ENCODE measurements around the gene CLASP2. TPM values are rescaled to one million over a fixed set of nuclear protein-coding genes. Genes with fewer than 3 reads are reported as not detected.
"Not testable (repeated sequence)": the region's sequence is repeated elsewhere in the genome, so short reads cannot be mapped to it uniquely, and the experiment has no call there.

CLASP2 gene
- total RNA-seq, 6 experiments from 2014 or later, result 32.8 to 37.6 (median 34.8) TPM

DNA sequence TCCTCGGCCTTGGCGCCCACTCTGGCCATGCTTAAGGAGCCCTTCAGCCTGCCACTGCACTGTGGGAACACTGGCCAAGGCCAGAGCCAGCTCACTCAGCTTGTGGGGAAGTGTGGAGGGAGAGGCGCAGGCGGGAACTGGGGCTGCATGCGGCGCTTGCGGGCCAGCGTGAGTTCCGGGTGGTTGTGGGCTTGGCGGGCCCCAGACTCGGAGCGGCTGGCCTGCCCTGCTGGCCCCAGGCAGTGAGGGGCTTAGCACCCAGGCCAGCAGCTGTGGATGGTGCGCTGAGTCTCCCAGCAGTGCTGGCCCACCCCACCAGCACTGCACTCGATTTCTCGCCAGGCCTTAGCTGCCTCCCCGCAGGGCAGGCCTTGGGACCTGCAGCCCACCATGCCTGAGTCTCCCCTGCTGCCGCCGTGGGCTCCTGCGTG lies 264.7 kb downstream of the CLASP2 start:
- peaks cover 19% of the 10 kb centered on the region for H3K9me3 Mint-ChIP-seq
- H3K36me3 Mint-ChIP-seq (ENCODE audit: low read depth), result peaks cover 13% of the 10 kb centered on the region; the same call in 1 of the 2 replicates
- peaks cover 6% of the 10 kb centered on the region for H3K27me3 Mint-ChIP-seq (ENCODE audit: insufficient read depth)
- H3K4me3 Mint-ChIP-seq, result no peak overlapping the region
- H3K27ac Mint-ChIP-seq, result no peak overlapping the region
- no peak for DNase-seq
- H3K4me1 Mint-ChIP-seq (ENCODE audit: low read depth), result no peaks in the 10 kb centered on the region
- TF ChIP-seq, protein P1, sequence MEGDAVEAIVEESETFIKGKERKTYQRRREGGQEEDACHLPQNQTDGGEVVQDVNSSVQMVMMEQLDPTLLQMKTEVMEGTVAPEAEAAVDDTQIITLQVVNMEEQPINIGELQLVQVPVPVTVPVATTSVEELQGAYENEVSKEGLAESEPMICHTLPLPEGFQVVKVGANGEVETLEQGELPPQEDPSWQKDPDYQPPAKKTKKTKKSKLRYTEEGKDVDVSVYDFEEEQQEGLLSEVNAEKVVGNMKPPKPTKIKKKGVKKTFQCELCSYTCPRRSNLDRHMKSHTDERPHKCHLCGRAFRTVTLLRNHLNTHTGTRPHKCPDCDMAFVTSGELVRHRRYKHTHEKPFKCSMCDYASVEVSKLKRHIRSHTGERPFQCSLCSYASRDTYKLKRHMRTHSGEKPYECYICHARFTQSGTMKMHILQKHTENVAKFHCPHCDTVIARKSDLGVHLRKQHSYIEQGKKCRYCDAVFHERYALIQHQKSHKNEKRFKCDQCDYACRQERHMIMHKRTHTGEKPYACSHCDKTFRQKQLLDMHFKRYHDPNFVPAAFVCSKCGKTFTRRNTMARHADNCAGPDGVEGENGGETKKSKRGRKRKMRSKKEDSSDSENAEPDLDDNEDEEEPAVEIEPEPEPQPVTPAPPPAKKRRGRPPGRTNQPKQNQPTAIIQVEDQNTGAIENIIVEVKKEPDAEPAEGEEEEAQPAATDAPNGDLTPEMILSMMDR (IDR thresholded peaks at IDR 0.05), result no peak

DNA sequence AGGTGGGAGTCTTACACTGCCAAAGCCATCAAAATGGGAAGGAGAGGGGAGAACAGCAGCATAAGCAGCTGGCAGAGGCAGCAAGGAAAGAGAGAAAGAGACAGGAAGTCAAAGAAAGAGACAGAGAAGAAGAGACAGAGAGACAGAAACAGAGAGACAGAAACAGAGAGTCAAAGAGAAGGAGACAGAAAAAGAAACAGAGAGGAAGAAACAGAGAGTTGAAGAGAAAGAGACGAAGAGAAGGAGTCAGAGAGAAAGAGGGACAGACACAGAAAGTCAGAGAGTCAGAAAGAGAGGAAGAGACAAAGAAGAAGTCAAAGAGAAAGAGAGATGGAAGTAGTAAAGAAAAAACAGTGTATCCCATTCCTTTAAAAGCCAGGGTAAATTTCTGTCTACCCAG lies 266.1 kb downstream of the CLASP2 start:
- peaks cover 11% of the 10 kb centered on the region for H3K9me3 Mint-ChIP-seq
- not testable (repeated sequence) for DNase-seq; H3K4me3 Mint-ChIP-seq; H3K27ac Mint-ChIP-seq; H3K27me3 Mint-ChIP-seq (ENCODE audit: insufficient read depth); H3K36me3 Mint-ChIP-seq (ENCODE audit: low read depth); H3K4me1 Mint-ChIP-seq (ENCODE audit: low read depth)

DNA sequence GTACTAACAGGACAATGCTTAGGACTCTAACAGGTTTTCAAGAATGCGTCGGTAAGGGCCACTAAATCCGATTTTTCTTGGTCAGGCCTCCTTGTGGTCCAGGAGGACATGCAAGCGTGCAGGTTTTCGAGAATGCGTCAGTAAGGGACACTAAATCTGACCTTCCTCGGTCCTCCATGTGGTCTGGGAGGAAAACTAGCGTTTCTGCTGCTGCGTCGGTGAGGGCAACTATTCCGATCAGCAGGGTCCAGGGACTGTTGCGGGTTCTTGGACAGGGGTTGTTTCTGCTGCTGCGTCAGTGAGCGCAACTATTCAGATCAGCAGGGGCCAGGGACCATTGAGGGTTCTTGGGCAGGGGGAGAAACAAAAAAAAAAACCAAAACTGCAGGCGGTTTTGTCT lies 270.1 kb downstream of the CLASP2 start:
- H3K27ac Mint-ChIP-seq, result no peak overlapping the region
- DNase-seq, result no peak
- no peaks in the 10 kb centered on the region for H3K4me1 Mint-ChIP-seq (ENCODE audit: low read depth)

DNA sequence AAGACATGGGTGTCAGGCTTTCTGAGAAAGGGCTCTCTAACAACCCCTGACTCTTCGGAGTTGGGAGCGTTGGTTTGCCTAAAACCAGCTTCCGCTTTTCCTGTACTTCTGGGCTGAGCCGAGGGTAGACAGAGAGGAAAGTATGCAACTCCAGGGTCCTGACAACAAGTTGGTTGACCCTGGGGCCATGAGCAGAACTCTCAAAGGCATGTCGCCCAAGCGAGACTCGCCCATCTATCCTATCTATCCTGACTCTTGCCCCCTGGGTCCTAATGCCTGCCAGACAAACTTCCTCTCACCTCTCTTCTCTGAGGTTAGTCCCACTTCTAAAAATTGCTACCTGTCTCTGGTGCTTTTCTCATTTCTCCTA lies 270.8 kb downstream of the CLASP2 start:
- not testable (repeated sequence) for H3K27ac Mint-ChIP-seq, H3K4me3 Mint-ChIP-seq

More for the DNA sequence above, 270.1 kb downstream of the CLASP2 start:
- H3K36me3 Mint-ChIP-seq (ENCODE audit: low read depth), result no peaks in the 10 kb centered on the region
- peaks cover 6% of the 10 kb centered on the region for H3K27me3 Mint-ChIP-seq (ENCODE audit: insufficient read depth)
- no peaks in the 10 kb centered on the region for H3K9me3 Mint-ChIP-seq
- TF ChIP-seq, protein P1 (IDR thresholded peaks at IDR 0.05), result no peak
- no peak overlapping the region for H3K4me3 Mint-ChIP-seq

More for the DNA sequence above, 270.8 kb downstream of the CLASP2 start:
- H3K4me1 Mint-ChIP-seq (ENCODE audit: low read depth); DNase-seq; H3K36me3 Mint-ChIP-seq (ENCODE audit: low read depth); H3K9me3 Mint-ChIP-seq; H3K27me3 Mint-ChIP-seq (ENCODE audit: insufficient read depth): not testable (repeated sequence)

Other genes with a start within 250 kb of the CLASP2 start
- 100 to 1,000 TPM; 229 to 251 (median 239) TPM for gene PDCD6IP, start 80.4 kb upstream of the CLASP2 start, total RNA-seq (2021; fragmentation: NEBNext Ultra II Directional; extraction: Animal tissue kit (Norgen Biotek cat#: 25700))

All from HFFc6 (cell line).